HCT116 (cell line): ENCODE results near the gene SYTL5. TPM values are rescaled to one million over a fixed set of nuclear protein-coding genes. Genes with fewer than 3 reads are reported as not detected.

Experiments used
- ATAC-seq: fragments of 200-7000 bp; cut with Tn5 transposase; 2 replicates; pipeline ENCODE4 v1.9.1; 2020; ENCODE audit warnings: mild to moderate bottlenecking, moderate library complexity
- BruUV-seq: library from RNA; stranded (reverse); fragments of 400-500 nt; replicated peaks from 2 replicates; lab custom pipeline; 2021; lab: Mats Ljungman, UMichigan
- CTCF ChIA-PET: fragments of 300-600 bp; sonication (Branson Sonifier 250); formaldehyde crosslinking; loops from one replicate; lab custom pipeline; 2021; ENCODE audit warnings: antibody characterized with exemption; lab: Charles Lee
- POLR2A ChIA-PET: fragments of 300-600, 350-600 bp; sonication (Branson Sonifier 250); formaldehyde crosslinking; loops from one replicate; lab custom pipeline; 2021; ENCODE audit warnings: antibody characterized with exemption; lab: Charles Lee
- RAD21 ChIA-PET, 2 experiments: fragments of 300-600 bp; sonication (Branson Sonifier 250); formaldehyde crosslinking; loops; one replicate each; lab custom pipeline; 2023; ENCODE audit warnings: low total read pairs in 2 of 2; ENCODE audit not compliant: uncharacterized antibody in 2 of 2, unreplicated experiment in 2 of 2, low non-redundant PET in 1 of 2; lab: Charles Lee
- DNase-seq: peaks from one replicate; pipeline ENCODE4 v3.0.0-alpha.2; 2010; ENCODE audit warnings: low read depth, low spot score
- H2AFZ ChIP-seq: fragments of 200-600 bp; shearing (Covaris generic), sonication (generic); 2 replicates; pipeline ENCODE4 v1.6.1; 2017; ENCODE audit warnings: low read depth, mixed run types, mixed read lengths, antibody characterized with exemption, low read length; ENCODE audit not compliant: poor library complexity, severe bottlenecking
- H3K27ac ChIP-seq: 2 replicates; pipeline ENCODE4 v1.5.1; 2012; ENCODE audit warnings: low read depth, low read length
- H3K27me3 ChIP-seq: fragments of 200-600 bp; sonication (generic); 2 replicates; pipeline ENCODE4 v1.6.1; 2016; ENCODE audit warnings: mixed run types, low read length, mixed read lengths; ENCODE audit not compliant: insufficient read depth
- H3K36me3 ChIP-seq, 2 experiments: fragments of 200-500 bp in 1 of 2; fragments of 200-600 bp in 1 of 2; sonication (Bioruptor generic) in 1 of 2; sonication (generic) in 1 of 2; 2 replicates each; pipeline versions ENCODE4 v1.5.1 to v1.6.1; 2014 to 2016; ENCODE audit warnings: low read length in 2 of 2, inconsistent platforms in 1 of 2, mixed read lengths in 1 of 2, mixed run types in 1 of 2; ENCODE audit not compliant: insufficient read depth in 2 of 2, control insufficient read depth in 1 of 2
- H3K4me1 ChIP-seq, 2 experiments: fragments of 200-600 bp in 1 of 2; sonication (generic) in 1 of 2; 2 replicates each; pipeline versions ENCODE4 v1.5.1 to v1.6.1; 2012 to 2017; ENCODE audit warnings: low read length in 2 of 2, inconsistent platforms in 1 of 2, mild to moderate bottlenecking in 1 of 2, mixed read lengths in 1 of 2, mixed run types in 1 of 2, moderate library complexity in 1 of 2; ENCODE audit not compliant: insufficient read depth in 2 of 2, control insufficient read depth in 1 of 2
- H3K4me2 ChIP-seq: fragments of 200-600 bp; sonication (generic); 2 replicates; pipeline ENCODE4 v1.6.1; 2017; ENCODE audit warnings: mixed run types, low read length, mixed read lengths
- H3K4me3 ChIP-seq, 2 experiments: fragments of 200-600 bp in 1 of 2; sonication (generic) in 1 of 2; replicated peaks in 1 of 2; 2 replicates each; pipeline ENCODE4 v1.5.1; 2011 to 2016; ENCODE audit warnings: low read length in 2 of 2, control low read depth in 1 of 2, low read depth in 1 of 2, mild to moderate bottlenecking in 1 of 2, mixed read lengths in 1 of 2, mixed run types in 1 of 2
- H3K79me2 ChIP-seq: fragments of 200-600 bp; sonication (generic); 2 replicates; pipeline ENCODE4 v1.6.1; 2017; ENCODE audit warnings: mild to moderate bottlenecking, mixed run types, low read length, moderate library complexity, mixed read lengths; ENCODE audit not compliant: insufficient read depth
- H3K9ac ChIP-seq: fragments of 200-600 bp; sonication (generic); 2 replicates; pipeline ENCODE4 v1.6.1; 2016; ENCODE audit warnings: low read length, mixed read lengths
- H3K9me2 ChIP-seq: fragments of 200-600 bp; sonication (generic), shearing (Covaris generic); 2 replicates; pipeline ENCODE4 v1.6.1; 2017; ENCODE audit warnings: mixed run types, mild to moderate bottlenecking, moderate library complexity; ENCODE audit not compliant: insufficient read depth
- H3K9me3 ChIP-seq, 2 experiments: fragments of 200-500 bp in 1 of 2; fragments of 200-600 bp in 1 of 2; sonication (Bioruptor generic) in 1 of 2; sonication (generic) in 1 of 2; 2 replicates each; pipeline ENCODE4 v1.6.1; 2014 to 2017; ENCODE audit warnings: low read length in 2 of 2, mixed read lengths in 2 of 2, inconsistent platforms in 1 of 2, low read depth in 1 of 2, mild to moderate bottlenecking in 1 of 2, mixed run types in 1 of 2, moderate library complexity in 1 of 2; ENCODE audit not compliant: control insufficient read depth in 1 of 2, insufficient read depth in 1 of 2
- H4K20me1 ChIP-seq: fragments of 200-600 bp; sonication (generic), shearing (Covaris generic); 2 replicates; pipeline ENCODE4 v1.6.1; 2017; ENCODE audit warnings: mixed run types, mild to moderate bottlenecking, moderate library complexity; ENCODE audit not compliant: insufficient read depth
- ATF3 ChIP-seq: IDR thresholded peaks from 2 replicates; pipeline ENCODE4 v1.6.1; 2012
- CBX3 ChIP-seq: IDR thresholded peaks from 2 replicates; pipeline ENCODE4 v1.6.1; 2012; ENCODE audit warnings: low read depth
- CEBPB ChIP-seq: IDR thresholded peaks from 2 replicates; pipeline ENCODE4 v1.6.1; 2012; ENCODE audit warnings: low read depth
- ELF1 ChIP-seq: IDR thresholded peaks from 2 replicates; pipeline ENCODE4 v1.6.1; 2012; ENCODE audit warnings: low read depth, borderline replicate concordance
- FOSL1 ChIP-seq: IDR thresholded peaks from 2 replicates; pipeline ENCODE4 v1.6.1; 2012; ENCODE audit warnings: low read depth
- JUND ChIP-seq: IDR thresholded peaks from 2 replicates; pipeline ENCODE4 v1.6.1; 2012
- MAX ChIP-seq: IDR thresholded peaks from 2 replicates; pipeline ENCODE4 v1.6.1; 2012
- POLR2A ChIP-seq: IDR thresholded peaks from 2 replicates; pipeline ENCODE4 v1.7.0; 2011; ENCODE audit warnings: borderline replicate concordance; ENCODE audit not compliant: insufficient read depth, insufficient read length; ENCODE audit errors: extremely low read depth
- POLR2AphosphoS5 ChIP-seq: IDR thresholded peaks from 2 replicates; pipeline ENCODE4 v1.6.1; 2011; ENCODE audit warnings: mild to moderate bottlenecking, low read depth, low read length, moderate library complexity
- REST ChIP-seq: IDR thresholded peaks from 2 replicates; pipeline ENCODE4 v1.6.1; 2012; ENCODE audit warnings: low read depth
- SIN3A ChIP-seq: IDR thresholded peaks from 2 replicates; pipeline ENCODE4 v1.6.1; 2012; ENCODE audit warnings: low read depth
- SP1 ChIP-seq: IDR thresholded peaks from 2 replicates; pipeline ENCODE4 v1.6.1; 2012; ENCODE audit warnings: low read depth
- SRF ChIP-seq: IDR thresholded peaks from 2 replicates; pipeline ENCODE4 v1.6.1; 2012; ENCODE audit warnings: low read depth
- TCF7L2 ChIP-seq: IDR thresholded peaks from 2 replicates; pipeline ENCODE4 v1.7.0; 2011; ENCODE audit warnings: borderline replicate concordance, inconsistent platforms; ENCODE audit not compliant: insufficient read depth, insufficient read length; ENCODE audit errors: extremely low read depth
- YY1 ChIP-seq: IDR thresholded peaks from 2 replicates; pipeline ENCODE4 v1.6.1; 2011; ENCODE audit warnings: low read length, low read depth, moderate library complexity, mild to moderate bottlenecking; ENCODE audit not compliant: insufficient replicate concordance; ENCODE audit errors: extremely low read depth
- intact Hi-C: fragments of 100-400 bp; cut with micrococcal nuclease; formaldehyde crosslinking; loops from 2 replicates; pipeline ENCODE4 v1.10.0; 2022
- total RNA-seq: library from RNA; stranded (reverse); gene quantifications from one replicate; pipeline ENCODE4 v1.2.1, GENCODE V29; 2021; ENCODE audit not compliant: unreplicated experiment

Gene SYTL5
- total RNA-seq, 1 experiment from 2014 or later, result 0.20 TPM

DNA sequence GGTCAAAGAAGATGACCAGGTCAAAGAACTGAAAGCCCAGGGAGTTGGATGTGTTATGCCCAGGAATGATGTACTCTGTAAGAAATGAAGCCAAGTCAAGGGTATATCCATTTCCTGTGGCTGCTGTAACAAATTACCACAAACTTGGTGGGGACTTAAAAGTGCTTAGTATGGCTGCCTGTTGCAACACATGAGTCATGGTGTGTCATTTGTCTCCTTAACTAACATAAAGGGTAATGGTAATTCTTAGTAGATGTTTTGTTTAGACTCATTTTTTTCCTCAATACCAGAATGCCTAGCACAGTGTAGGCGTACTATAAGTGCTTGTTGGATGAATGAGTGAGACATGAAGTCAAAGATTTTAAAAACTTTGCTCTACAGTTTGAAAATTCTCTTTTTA lies 45.7 kb downstream of the SYTL5 start:
- ChIA-PET CTCF (no interaction called here), RAD21 (interaction anchor here in 1 of 2 experiments (0.7 kb wide), 1 partner anchor 9 kb away, joined by 3 read pairs; no protein-coding TSS in a partner anchor), POLR2A (no interaction called here)
- H3K36me3 ChIP-seq, result no peaks in the 10 kb centered on the region
- H4K20me1 ChIP-seq, result no peaks in the 10 kb centered on the region
- no peak overlapping the region for H3K9ac ChIP-seq
- H2AFZ ChIP-seq, result no peak overlapping the region
- peak; percentile 64; the same call in 1 of the 2 replicates for ATAC-seq
- no peaks in the 10 kb centered on the region for H3K9me3 ChIP-seq
- H3K4me1 ChIP-seq, result peaks cover 0 to 12% of the 10 kb centered on the region in 2 experiments; a peak in 2 of 4 replicates
- no peak overlapping the region for H3K4me3 ChIP-seq
- peak; percentile 56 for DNase-seq
- no peaks in the 10 kb centered on the region for H3K9me2 ChIP-seq
- intact Hi-C loops, result no loop called here
- no peaks in the 10 kb centered on the region for H3K79me2 ChIP-seq
- H3K27ac ChIP-seq, result no peak overlapping the region
- H3K4me2 ChIP-seq, result peak overlapping the region; percentile 51; the same call in 1 of the 2 replicates
- BruUV-seq, result no TSS peak
- TF ChIP-seq POLR2AphosphoS5, result peak; percentile 25; the same call in 1 of the 2 replicates
- peak; percentile 82 for TF ChIP-seq FOSL1
- TF ChIP-seq JUND, result peak; percentile 68
- TF ChIP-seq POLR2A, result no peak
- TF ChIP-seq SIN3A, result 0 out of 2 replicates have a peak, but pooled peaks have one; percentile 23
- peak; percentile 87 for TF ChIP-seq CEBPB
- peak; percentile 31; the same call in 1 of the 2 replicates for TF ChIP-seq MAX
- TF ChIP-seq CBX3, result peak; percentile 41; the same call in 1 of the 2 replicates
- no peak for TF ChIP-seq ELF1
- peak; percentile 61 for TF ChIP-seq SP1
- no peaks in the 10 kb centered on the region; the same call in 1 of the 2 replicates for H3K27me3 ChIP-seq

- Histone ChIP-seq H3K4me3 (no peak overlapping the region), H3K27ac (no peak overlapping the region), H3K9ac (no peak overlapping the region), H3K4me1 (peaks cover 0 to 13% of the 10 kb centered on the region in 2 experiments; a peak in 2 of 4 replicates), H3K9me3 (no peaks in the 10 kb centered on the region), H2AFZ (no peak overlapping the region), H3K36me3 (no peaks in the 10 kb centered on the region), H3K79me2 (no peaks in the 10 kb centered on the region), H3K9me2 (no peaks in the 10 kb centered on the region), H3K4me2 (no peak overlapping the region), H4K20me1 (no peaks in the 10 kb centered on the region), H3K27me3 (no peaks in the 10 kb centered on the region; the same call in 1 of the 2 replicates)
- DNase-seq (no peak), ATAC-seq (no peak)
- RAD21 ChIA-PET, result no interaction called here
- intact Hi-C loops, result no loop called here
- BruUV-seq, result no TSS peak
- POLR2A ChIA-PET, result no interaction called here
- CTCF ChIA-PET, result no interaction called here
- no peak for TF ChIP-seq POLR2AphosphoS5
- TF ChIP-seq POLR2A, result no peak
- TF ChIP-seq TCF7L2, result no peak
- no peak for TF ChIP-seq YY1
- no peak for TF ChIP-seq JUND
- no peak for TF ChIP-seq FOSL1
- TF ChIP-seq ELF1, result no peak
- no peak for TF ChIP-seq ATF3
- no peak for TF ChIP-seq REST
- no peak for TF ChIP-seq SRF
Measured at GRCh38 chrX:38055170-38055847, 49.0 kb downstream of the SYTL5 start.
